ENCODE data around the gene UBQLN1. TPM values are rescaled to one million over a fixed set of nuclear protein-coding genes. Genes with fewer than 3 reads are reported as not detected.

UBQLN1 gene
- total and polyA plus RNA-seq, 2 donors (not counting 1 experiment from before 2014, with no cell fraction given) = 49.8 to 101 TPM

GRCh38 chr9:83754383-83754977 is 46.7 kb upstream of the UBQLN1 start:
- Histone ChIP-seq H2AFZ (ENCODE audit: insufficient read depth, low read depth, low read length, poor library complexity, severe bottlenecking) (no peak overlapping the region), H3K4me1 (ENCODE audit: control insufficient read depth in 2 of 2, insufficient read depth in 2 of 2, low read length in 2 of 2) (peaks cover 3 to 6% of the 10 kb centered on the region in 2 donors), H3K27me3 (replicated peaks in 1 of 4; ENCODE audit: control extremely low read depth in 1 of 4, control insufficient read depth in 3 of 4, insufficient read depth in 4 of 4, low read length in 3 of 4) (no peaks in the 10 kb centered on the region), H4K20me1 (ENCODE audit: control insufficient read depth, insufficient read depth, low read length, poor library complexity, severe bottlenecking) (no peaks in the 10 kb centered on the region), H3K4me3 (ENCODE audit: control extremely low read depth in 1 of 5, extremely low read depth in 1 of 5, insufficient read depth in 1 of 5, low read depth in 2 of 5, low read length in 4 of 5) (no peak overlapping the region), H3K79me2 (ENCODE audit: control insufficient read depth, insufficient read depth, low read length) (no peaks in the 10 kb centered on the region), H3K36me3 (replicated peaks in 1 of 2; ENCODE audit: control extremely low read depth in 1 of 2, control insufficient read depth in 1 of 2, extremely low read depth in 1 of 2, insufficient read depth in 2 of 2, low read length in 1 of 2) (peaks cover 0 to 5% of the 10 kb centered on the region in 2 experiments), H3K9ac (ENCODE audit: low read length) (no peak overlapping the region), H3K9me3 (ENCODE audit: control extremely low read depth in 1 of 3, control insufficient read depth in 2 of 3, insufficient read depth in 1 of 3, low read length in 2 of 3) (no peaks in the 10 kb centered on the region), H3K4me2 (replicated peaks; ENCODE audit: low read depth, low read length, poor library complexity, severe bottlenecking) (no peak overlapping the region), H3K27ac (ENCODE audit: low read length in 2 of 2) (peak overlapping the region in 1 of 2 donors; percentile 7)
- TF ChIP-seq CTCF (IDR thresholded peaks at IDR 0.05) (no peak), EZH2 (IDR thresholded peaks at IDR 0.05; ENCODE audit: borderline replicate concordance, insufficient read depth, low read depth, low read length, poor library complexity, severe bottlenecking) (no peak)
- intact Hi-C loops (cut with micrococcal nuclease) = no loop called here
- Mint-ChIP-seq H3K4me3 (no peak overlapping the region), H3K9me3 (ENCODE audit: insufficient read depth) (no peaks in the 10 kb centered on the region), H3K27ac (no peak overlapping the region), H3K4me1 (peaks cover 4% of the 10 kb centered on the region), H3K27me3 (no peaks in the 10 kb centered on the region)
- ATAC-seq (ENCODE audit: low read depth) (peak; percentile 28), DNase-seq (peak; percentile 29)
- POLR2A ChIA-PET = no interaction called here
- CTCF ChIA-PET = no interaction called here

GRCh38 chr9:83749706-83750105 is 41.9 kb upstream of the UBQLN1 start:
- Mint-ChIP-seq H3K9me3 (ENCODE audit: insufficient read depth) (no peaks in the 10 kb centered on the region), H3K27me3 (no peaks in the 10 kb centered on the region), H3K4me1 (peaks cover 4% of the 10 kb centered on the region), H3K4me3 (no peak overlapping the region), H3K27ac (no peak overlapping the region)
- Histone ChIP-seq H2AFZ (ENCODE audit: insufficient read depth, low read depth, low read length, poor library complexity, severe bottlenecking) (no peak overlapping the region), H3K4me2 (replicated peaks; ENCODE audit: low read depth, low read length, poor library complexity, severe bottlenecking) (no peak overlapping the region), H3K9me3 (ENCODE audit: control extremely low read depth in 1 of 3, control insufficient read depth in 2 of 3, insufficient read depth in 1 of 3, low read length in 2 of 3) (no peaks in the 10 kb centered on the region), H3K36me3 (replicated peaks in 1 of 2; ENCODE audit: control extremely low read depth in 1 of 2, control insufficient read depth in 1 of 2, extremely low read depth in 1 of 2, insufficient read depth in 2 of 2, low read length in 1 of 2) (peaks cover 0 to 5% of the 10 kb centered on the region in 2 experiments), H3K79me2 (ENCODE audit: control insufficient read depth, insufficient read depth, low read length) (no peaks in the 10 kb centered on the region), H3K9ac (ENCODE audit: low read length) (no peak overlapping the region), H3K4me3 (ENCODE audit: control extremely low read depth in 1 of 5, extremely low read depth in 1 of 5, insufficient read depth in 1 of 5, low read depth in 2 of 5, low read length in 4 of 5) (no peak overlapping the region), H4K20me1 (ENCODE audit: control insufficient read depth, insufficient read depth, low read length, poor library complexity, severe bottlenecking) (no peaks in the 10 kb centered on the region), H3K4me1 (ENCODE audit: control insufficient read depth in 2 of 2, insufficient read depth in 2 of 2, low read length in 2 of 2) (peaks cover 3 to 5% of the 10 kb centered on the region in 2 donors), H3K27ac (ENCODE audit: low read length in 2 of 2) (no peak overlapping the region), H3K27me3 (replicated peaks in 1 of 4; ENCODE audit: control extremely low read depth in 1 of 4, control insufficient read depth in 3 of 4, insufficient read depth in 4 of 4, low read length in 3 of 4) (no peaks in the 10 kb centered on the region)
- no peak for TF ChIP-seq EZH2 (IDR thresholded peaks at IDR 0.05; ENCODE audit: borderline replicate concordance, insufficient read depth, low read depth, low read length, poor library complexity, severe bottlenecking)
- no peak for TF ChIP-seq CTCF (IDR thresholded peaks at IDR 0.05)
- WGBS (ENCODE audit: insufficient coverage) = no CpG with 5 or more reads among the region's 3 CpGs
- ATAC-seq (ENCODE audit: low read depth) = no peak
- ChIA-PET POLR2A (no interaction called here), CTCF (no interaction called here)
- DNase-seq = no peak
- intact Hi-C loops (cut with micrococcal nuclease) = no loop called here

All from B cell (primary cell).